H1 (cell line): ENCODE results near the gene EFEMP2. TPM values are rescaled to one million over a fixed set of nuclear protein-coding genes. Genes with fewer than 3 reads are reported as not detected.

Source experiments
- ASH2L ChIP-seq: fragments of 200-600, 300-600 bp; sonication (generic); IDR thresholded peaks from one replicate; pipeline ENCODE4 v1.7.1; 2017; ENCODE audit warnings: low read length
- ATF3 ChIP-seq: IDR thresholded peaks from 2 replicates; pipeline ENCODE4 v1.6.1; 2011; ENCODE audit warnings: low read depth, mild to moderate bottlenecking, low read length; ENCODE audit not compliant: insufficient read depth
- CBX5 ChIP-seq: fragments of 300-800, 300-1000 bp; sonication (generic); IDR thresholded peaks from 2 replicates; pipeline ENCODE4 v1.7.1; 2016; ENCODE audit warnings: antibody characterized with exemption, low read length, low read depth
- CEBPB ChIP-seq: IDR thresholded peaks from 2 replicates; pipeline ENCODE4 v1.6.1; 2012; ENCODE audit warnings: low read depth, low read length
- CHD2 ChIP-seq: IDR thresholded peaks from 2 replicates; pipeline ENCODE4 v1.6.1; 2012; ENCODE audit warnings: low read length, improper control_type of control experiment
- GTF2F1 ChIP-seq: IDR thresholded peaks from 2 replicates; pipeline ENCODE4 v1.6.1; 2012; ENCODE audit warnings: low read depth, low read length, improper control_type of control experiment, borderline replicate concordance
- HDAC6 ChIP-seq: IDR thresholded peaks from one replicate; pipeline ENCODE4 v1.7.1; 2012; ENCODE audit warnings: low read depth, mild to moderate bottlenecking, inconsistent platforms, low read length, moderate library complexity
- JUN ChIP-seq: IDR thresholded peaks from 2 replicates; pipeline ENCODE4 v1.6.1; 2011; ENCODE audit warnings: low read depth, mild to moderate bottlenecking, improper control_type of control experiment, low read length
- KDM1A ChIP-seq: fragments of 200-600, 300-600 bp; sonication (generic); IDR thresholded peaks from 2 replicates; pipeline ENCODE4 v1.7.1; 2016; ENCODE audit warnings: mild to moderate bottlenecking, low read length, borderline replicate concordance
- KDM5A ChIP-seq: fragments of 200-600 bp; IDR thresholded peaks from 2 replicates; pipeline ENCODE4 v1.7.1; 2012; ENCODE audit warnings: mild to moderate bottlenecking, low read length, inconsistent platforms, mixed read lengths
- MAX ChIP-seq: IDR thresholded peaks from 2 replicates; pipeline ENCODE4 v1.6.1; 2012; ENCODE audit warnings: inconsistent platforms
- POLR2AphosphoS5 ChIP-seq: IDR thresholded peaks from 2 replicates; pipeline ENCODE4 v1.6.1; 2011; ENCODE audit warnings: low read depth, low read length
- RBBP5 ChIP-seq: IDR thresholded peaks from 2 replicates; pipeline ENCODE4 v1.7.1; 2012; ENCODE audit warnings: low read depth, mild to moderate bottlenecking, inconsistent platforms, low read length, moderate library complexity, borderline replicate concordance
- RNF2 ChIP-seq: fragments of 200-900, 300-1000 bp; sonication (generic); IDR thresholded peaks from 2 replicates; pipeline ENCODE4 v1.7.1; 2016; ENCODE audit warnings: borderline replicate concordance, low read depth, mild to moderate bottlenecking, antibody characterized with exemption, low read length; ENCODE audit not compliant: poor library complexity, severe bottlenecking; ENCODE audit errors: missing control alignments
- SAP30 ChIP-seq: fragments of 300-600 bp; sonication (generic); IDR thresholded peaks from 2 replicates; pipeline ENCODE4 v1.7.1; 2012; ENCODE audit warnings: low read length, moderate library complexity, mild to moderate bottlenecking, inconsistent platforms; ENCODE audit not compliant: insufficient read depth, insufficient replicate concordance
- SIX5 ChIP-seq: IDR thresholded peaks from 2 replicates; pipeline ENCODE4 v1.6.1; 2011; ENCODE audit warnings: mild to moderate bottlenecking, low read depth, low read length
- SP2 ChIP-seq: IDR thresholded peaks from 2 replicates; pipeline ENCODE4 v1.6.1; 2012; ENCODE audit warnings: mild to moderate bottlenecking, low read length, inconsistent platforms
- TCF12 ChIP-seq: IDR thresholded peaks from 2 replicates; pipeline ENCODE4 v1.6.1; 2011; ENCODE audit warnings: low read depth, mild to moderate bottlenecking, low read length
- ZNF274 ChIP-seq: IDR thresholded peaks from 2 replicates; pipeline ENCODE4 v1.7.0; 2012; ENCODE audit warnings: low read length, borderline replicate concordance; ENCODE audit errors: extremely low read depth
- polyA plus RNA-seq, 7 experiments: library from polyadenylated mRNA; depleted of rRNA in 3 of 7; stranded (reverse) in 5 of 7; unstranded in 2 of 7; fragments of >200 nt in 5 of 7; fragments of 200-250 nt in 2 of 7; gene quantifications; 1 replicate in 5 of 7; 2 replicates in 1 of 7; 4 replicates in 1 of 7; pipeline versions ENCODE4 v1.2.1 to v1.2.3, GENCODE V29; 2011 to 2013; ENCODE audit warnings: missing spikeins in 2 of 7, mixed read lengths in 2 of 7
- total RNA-seq: library from RNA; stranded (reverse); fragmentation: NEBNext Ultra II Directional; extraction: Animal tissue kit (Norgen Biotek cat#: 25700); gene quantifications from 2 replicates; pipeline ENCODE4 v1.2.1, GENCODE V29; 2021
- TF ChIP-seq, protein P1 (sequence below): IDR thresholded peaks from 2 replicates; pipeline ENCODE4 v1.6.1; 2011; ENCODE audit warnings: low read length, improper control_type of control experiment
- TF ChIP-seq, protein P2 (sequence below): IDR thresholded peaks from 2 replicates; pipeline ENCODE4 v1.6.1; 2012; ENCODE audit warnings: inconsistent platforms

The EFEMP2 gene
- total and polyA plus RNA-seq, 2 of the 8 experiments (the other 6 are each of a cell fraction or from before 2014, with no cell fraction given), result 8.8 to 17.2 TPM

- TF ChIP-seq, protein P1, sequence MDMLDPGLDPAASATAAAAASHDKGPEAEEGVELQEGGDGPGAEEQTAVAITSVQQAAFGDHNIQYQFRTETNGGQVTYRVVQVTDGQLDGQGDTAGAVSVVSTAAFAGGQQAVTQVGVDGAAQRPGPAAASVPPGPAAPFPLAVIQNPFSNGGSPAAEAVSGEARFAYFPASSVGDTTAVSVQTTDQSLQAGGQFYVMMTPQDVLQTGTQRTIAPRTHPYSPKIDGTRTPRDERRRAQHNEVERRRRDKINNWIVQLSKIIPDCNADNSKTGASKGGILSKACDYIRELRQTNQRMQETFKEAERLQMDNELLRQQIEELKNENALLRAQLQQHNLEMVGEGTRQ, result 0 out of 2 replicates have a peak, but pooled peaks have one; percentile 39
- TF ChIP-seq RBBP5, result no peak
- 0 out of 2 replicates have a peak, but pooled peaks have one; percentile 55 for TF ChIP-seq ATF3
- TF ChIP-seq TCF12, result peak; percentile 75; the same call in 1 of the 2 replicates
- TF ChIP-seq HDAC6, result no peak
- TF ChIP-seq SAP30, result no peak
- TF ChIP-seq, protein P2, sequence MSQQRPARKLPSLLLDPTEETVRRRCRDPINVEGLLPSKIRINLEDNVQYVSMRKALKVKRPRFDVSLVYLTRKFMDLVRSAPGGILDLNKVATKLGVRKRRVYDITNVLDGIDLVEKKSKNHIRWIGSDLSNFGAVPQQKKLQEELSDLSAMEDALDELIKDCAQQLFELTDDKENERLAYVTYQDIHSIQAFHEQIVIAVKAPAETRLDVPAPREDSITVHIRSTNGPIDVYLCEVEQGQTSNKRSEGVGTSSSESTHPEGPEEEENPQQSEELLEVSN, result no peak
- TF ChIP-seq GTF2F1, result no peak
- TF ChIP-seq CBX5, result no peak
- TF ChIP-seq KDM5A, result no peak
- no peak; the same call in 1 of the 2 replicates for TF ChIP-seq CHD2
- TF ChIP-seq SP2, result no peak
- no peak for TF ChIP-seq JUN
- TF ChIP-seq ZNF274, result no peak
- TF ChIP-seq RNF2, result no peak
- no peak for TF ChIP-seq POLR2AphosphoS5
- TF ChIP-seq CEBPB, result no peak
- no peak for TF ChIP-seq ASH2L
- peak; percentile 55 for TF ChIP-seq MAX
- TF ChIP-seq SIX5, result no peak
- peak; percentile 99 for TF ChIP-seq KDM1A
These were observed 54.5 kb downstream of the EFEMP2 start (continued) for GRCh38 chr11:65817835-65818680.
